Measurements from ENCODE around the gene GET4.

GET4 gene

GRCh38 chr7:876077-876971 is at the start of gene GET4:
Gene GET4 (plus strand): TSS chr7:876554. CDS start chr7:876646, 92 bp downstream.
- DNase-seq: peak; percentile 17

DNA sequence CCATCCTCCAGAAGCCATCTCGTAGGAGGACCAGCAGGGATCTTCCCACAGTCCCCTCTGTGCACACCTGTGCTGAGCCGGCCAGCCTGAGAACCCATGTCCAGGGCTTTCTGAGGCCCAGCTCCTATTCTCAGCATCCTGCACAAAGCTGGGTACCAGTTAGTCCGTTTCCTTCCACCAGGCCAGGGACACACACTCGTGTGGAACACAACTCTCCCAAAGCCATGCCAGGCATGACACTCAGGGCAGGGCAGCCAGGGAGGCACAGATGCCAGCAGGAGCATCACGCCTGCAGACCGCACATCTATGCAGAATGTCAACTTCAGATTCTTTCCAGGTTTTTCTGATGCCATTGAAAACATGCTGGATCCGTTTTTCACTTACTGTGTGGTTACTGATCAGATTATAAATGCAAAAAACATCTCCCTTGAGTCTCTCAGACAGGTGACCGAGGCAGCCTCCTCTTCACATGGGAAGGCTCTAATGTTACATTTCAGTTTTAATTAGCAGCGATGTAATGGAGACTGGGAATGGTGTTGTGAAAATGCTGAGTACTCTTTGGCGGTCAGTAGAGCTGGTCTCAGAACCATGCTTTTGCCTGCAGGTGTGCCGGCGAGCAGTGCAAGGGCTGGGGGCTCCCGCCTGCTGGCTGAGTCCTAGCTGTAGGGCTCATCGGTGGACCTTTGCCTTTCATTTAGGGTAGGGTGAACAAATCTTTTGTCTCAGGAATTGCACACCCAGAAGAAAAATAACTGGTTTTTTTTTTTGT is 47.4 kb upstream of the GET4 start:
- no peak for DNase-seq

DNA sequence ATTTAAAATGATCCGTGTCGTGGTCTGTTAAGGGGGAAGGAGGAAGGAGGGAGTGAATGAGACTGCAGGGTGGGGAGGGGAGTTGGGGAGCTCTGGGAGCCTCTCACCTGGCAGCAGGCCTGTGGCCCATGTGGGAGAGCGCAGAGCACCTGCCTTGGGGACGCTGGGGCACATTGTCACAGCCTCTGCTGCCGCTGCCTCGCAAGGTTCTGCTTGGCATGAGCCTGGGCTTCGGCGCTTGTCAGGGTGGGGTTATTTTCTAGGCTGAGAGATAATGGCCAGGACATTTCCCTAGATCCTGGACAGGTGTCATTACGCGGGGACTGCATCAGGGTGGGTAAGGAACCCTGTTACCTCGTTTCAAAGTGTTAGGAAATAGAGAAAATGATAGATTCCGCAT is 46.3 kb upstream of the GET4 start:
- DNase-seq: no peak

GRCh38 chr7:831596-832166 is 44.7 kb upstream of the GET4 start:
- DNase-seq: no peak

DNA sequence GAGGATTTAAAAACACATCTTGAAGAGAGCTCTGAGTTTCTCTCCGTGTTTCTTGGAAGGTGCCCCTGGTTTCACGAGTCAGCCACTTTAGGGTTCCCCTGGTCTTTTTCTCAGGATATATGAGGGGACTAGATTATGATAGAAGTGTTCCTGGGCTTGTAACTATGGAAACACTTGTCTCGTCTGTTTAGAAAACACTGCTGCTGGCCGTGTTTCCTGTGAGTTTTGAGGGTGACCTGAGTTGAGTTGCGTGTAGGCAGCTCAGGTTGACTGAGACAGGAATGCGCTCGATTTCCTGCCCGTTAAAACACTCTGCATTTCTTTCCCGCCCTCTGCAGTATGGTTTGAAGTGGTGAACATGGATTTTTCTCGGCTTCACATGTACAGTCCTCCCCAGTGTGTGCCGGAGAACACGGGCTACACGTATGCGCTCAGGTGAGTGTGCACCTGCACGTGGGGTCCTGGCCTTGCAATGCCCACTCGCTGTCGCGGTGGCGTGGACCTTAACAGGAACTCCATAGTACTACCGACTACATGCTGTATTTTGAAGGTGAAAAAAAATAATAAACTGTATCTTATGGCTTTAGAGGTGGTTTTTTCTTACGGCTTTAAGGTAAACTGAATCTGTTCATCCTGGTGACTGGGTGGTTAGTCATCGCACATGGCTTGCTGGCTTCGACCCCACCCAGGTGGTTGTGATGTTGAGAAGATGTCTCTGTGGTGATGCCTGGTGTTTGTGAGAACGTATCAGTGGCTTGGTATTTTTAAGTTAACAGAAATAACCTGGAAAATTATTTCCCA is 44.0 kb upstream of the GET4 start, which contains the start of gene SUN1:
Gene SUN1 (plus strand): TSS at position 310 of the 801 bp plus-strand sequence. CDS start 49 bp downstream, at position 359.
- DNase-seq: no peak

- DNase-seq: no peak
These were observed 43.4 kb upstream of the GET4 start for GRCh38 chr7:832968-833424.

- no peak for DNase-seq
These were observed 42.6 kb upstream of the GET4 start for GRCh38 chr7:833601-834258.

DNA sequence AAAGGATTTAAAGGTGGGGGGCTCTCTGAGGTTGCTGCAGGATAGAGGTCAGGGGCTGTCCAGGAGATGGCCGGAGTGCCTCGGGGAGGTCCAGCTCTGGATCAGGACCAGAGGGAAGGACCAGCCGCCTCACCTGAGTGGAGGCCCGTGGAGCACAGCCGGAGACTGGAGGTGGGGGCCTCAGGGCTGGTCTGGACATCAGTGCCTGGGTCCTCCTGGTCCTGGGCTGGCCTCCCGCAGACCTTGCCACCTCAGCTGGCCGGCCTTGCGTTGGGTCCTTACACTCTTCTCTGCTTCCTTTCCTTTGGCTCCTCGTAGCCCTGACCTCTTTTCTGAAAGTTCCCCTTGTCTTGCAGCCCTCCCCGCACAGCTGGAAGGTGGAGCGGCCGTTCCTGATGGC is 42.1 kb upstream of the GET4 start:
- DNase-seq: no peak

GRCh38 chr7:835021-835420 is 41.3 kb upstream of the GET4 start:
- no peak for DNase-seq

GRCh38 chr7:835485-836401 is 40.6 kb upstream of the GET4 start:
- no peak for DNase-seq

DNA sequence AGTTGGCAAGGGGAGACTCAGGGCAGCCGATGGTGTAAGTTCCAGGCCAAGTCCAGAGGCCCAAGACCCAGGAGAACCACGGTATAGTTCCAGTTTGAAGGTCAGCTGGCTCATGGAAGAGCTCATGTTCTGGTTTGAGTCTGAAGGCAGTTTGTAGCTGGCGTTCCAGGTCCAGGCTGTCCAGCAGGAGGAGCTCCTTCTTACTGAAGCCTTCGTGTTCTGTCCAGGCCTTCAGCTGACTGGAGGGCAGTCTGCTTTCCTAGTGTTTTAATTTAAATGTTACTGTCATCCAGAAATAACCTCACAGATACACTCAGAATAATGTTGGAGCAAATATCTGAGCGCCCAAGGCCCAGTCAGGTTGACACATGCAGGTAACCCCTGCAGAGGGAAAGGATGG is 39.9 kb upstream of the GET4 start:
- no peak for DNase-seq

- DNase-seq: no peak
These were observed 39.4 kb upstream of the GET4 start for GRCh38 chr7:837001-837400.

GRCh38 chr7:840001-840600 is 36.3 kb upstream of the GET4 start:
- DNase-seq: no peak

GRCh38 chr7:841943-842342 is 34.4 kb upstream of the GET4 start:
- DNase-seq: no peak

DNA sequence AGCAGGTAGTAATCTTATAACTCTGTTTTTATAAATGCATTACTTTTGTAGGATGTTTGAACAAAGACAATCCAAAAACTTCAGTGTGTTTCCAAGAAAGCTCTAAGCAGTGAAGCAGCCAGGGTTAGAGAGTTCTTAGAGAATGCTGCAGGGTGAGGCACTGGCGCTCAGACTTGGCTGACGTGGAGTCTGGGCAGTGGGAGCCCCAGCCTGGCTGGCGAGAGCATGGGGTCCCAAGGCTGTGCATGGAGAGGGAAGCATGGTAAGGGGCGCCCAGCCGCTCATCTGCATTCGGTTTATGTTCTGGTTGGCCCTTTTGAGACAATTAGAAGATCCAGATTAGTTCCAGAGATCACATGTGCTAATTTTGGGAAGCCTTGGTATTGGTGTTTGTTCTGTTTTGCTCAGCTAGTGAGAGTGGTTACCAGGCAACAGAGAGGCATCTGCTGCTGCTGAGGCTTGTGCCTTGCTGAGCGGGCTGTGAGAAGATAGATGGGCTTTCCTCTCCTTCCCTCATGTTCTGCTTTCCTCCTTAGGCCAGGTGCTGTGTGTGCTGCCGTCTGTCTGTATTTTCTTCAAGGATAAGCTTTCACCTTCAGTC is 33.8 kb upstream of the GET4 start:
- DNase-seq: no peak

DNA sequence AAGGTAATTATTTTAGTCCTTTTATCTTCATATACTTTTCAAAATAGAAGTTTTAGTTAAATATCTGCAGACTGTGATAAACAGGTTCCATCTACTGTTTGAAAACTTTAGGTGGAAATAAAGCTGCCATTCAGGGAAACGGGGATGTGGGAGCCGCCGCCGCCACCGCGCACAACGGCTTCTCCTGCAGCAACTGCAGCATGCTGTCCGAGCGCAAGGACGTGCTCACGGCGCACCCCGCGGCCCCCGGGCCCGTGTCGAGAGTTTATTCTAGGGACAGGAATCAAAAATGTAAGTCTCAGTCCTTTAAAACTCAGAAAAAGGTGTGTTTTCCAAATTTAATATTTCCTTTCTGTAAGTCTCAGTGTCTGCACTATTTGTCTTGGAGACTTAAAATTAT is 33.1 kb upstream of the GET4 start:
- DNase-seq: no peak

DNA sequence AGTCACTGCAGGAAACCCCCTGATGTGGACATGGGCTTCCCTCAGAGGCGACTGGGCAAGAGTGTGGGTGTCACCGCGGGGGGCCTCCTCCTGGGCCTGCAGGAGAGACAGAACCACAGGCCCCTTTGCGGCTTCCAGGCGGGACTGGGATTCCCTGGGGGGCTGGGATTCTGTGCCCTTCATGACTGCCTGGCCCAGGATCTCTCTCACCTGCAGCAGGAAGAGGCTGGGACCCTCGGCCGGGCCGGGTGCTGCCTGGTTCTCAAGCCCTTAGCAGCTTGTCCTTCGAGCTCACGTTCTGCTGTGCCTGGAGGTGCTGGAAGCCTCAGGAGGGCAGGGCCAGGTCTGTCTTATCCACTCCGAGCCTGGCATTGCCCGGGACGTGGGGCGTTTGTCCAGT is 32.3 kb upstream of the GET4 start:
- DNase-seq: no peak

- DNase-seq: no peak
These were observed 31.8 kb upstream of the GET4 start for GRCh38 chr7:844514-844913.

DNA sequence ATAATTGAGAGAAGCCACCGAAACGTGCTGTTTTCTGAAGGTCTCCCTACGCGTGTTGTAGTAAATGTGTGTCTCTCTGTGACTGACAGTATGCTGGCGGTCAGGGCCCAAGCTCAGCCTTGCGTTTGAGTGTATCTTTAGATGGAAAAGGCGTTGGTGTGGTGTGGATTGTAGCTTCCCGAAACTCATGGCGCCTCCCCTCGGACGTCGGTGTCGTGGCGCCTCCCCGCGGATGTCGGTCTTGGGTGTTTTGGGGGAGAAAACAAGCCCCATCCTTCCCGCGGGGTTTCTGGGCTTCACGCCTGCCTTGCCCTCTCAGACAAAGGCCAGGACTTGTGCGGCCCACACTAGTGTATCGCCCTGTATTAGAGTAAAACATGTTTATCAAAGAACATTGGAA is 31.3 kb upstream of the GET4 start:
- no peak for DNase-seq

DNA sequence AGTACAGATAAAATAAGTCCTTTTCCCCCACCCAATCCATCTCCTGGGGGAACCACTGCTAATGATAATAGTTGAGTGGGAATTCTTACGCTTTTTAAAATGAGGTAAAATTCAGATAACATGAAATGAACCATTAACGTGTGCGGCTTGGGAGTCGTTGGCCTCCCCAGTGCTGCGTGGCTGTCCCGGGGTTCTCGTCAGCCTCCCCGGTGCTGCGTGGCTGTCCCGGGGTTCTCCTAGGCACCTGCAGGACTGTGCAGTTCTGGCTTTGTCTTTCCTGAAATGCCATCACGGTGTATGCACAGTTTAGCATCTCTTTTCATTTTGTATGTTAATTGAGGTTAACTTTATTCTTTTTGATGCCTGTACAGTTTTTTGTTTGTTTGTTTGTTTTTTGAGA is 30.6 kb upstream of the GET4 start:
- no peak for DNase-seq

All from NCI-H187 treated with DMSO at 0.1 percent for 48 hours (cell line).